ENCODE results near the gene TNRC18. TPM values are rescaled to one million over a fixed set of nuclear protein-coding genes. Genes with fewer than 3 reads are reported as not detected.
A peak's percentile ranks its signal among the peaks of the same experiment; 100 is the strongest.

Gene TNRC18
- total and polyA plus RNA-seq, 4 donors, result 2.3 to 37.1 (median 20.4) TPM

GRCh38 chr7:5470816-5471215 is 47.2 kb upstream of the TNRC18 start:
- H3K9ac ChIP-seq (ENCODE audit: low read depth in 1 of 2, low read length in 2 of 2), result no peak overlapping the region
- no peak for TF ChIP-seq RAD21 (IDR thresholded peaks at IDR 0.05)
- no peak for TF ChIP-seq ATF3 (IDR thresholded peaks at IDR 0.05)
- TF ChIP-seq FOXA1 (IDR thresholded peaks at IDR 0.05), result no peak
- TF ChIP-seq RXRA (IDR thresholded peaks at IDR 0.05), result peak; percentile 35 to 67
- no peak overlapping the region for H3K27ac ChIP-seq (ENCODE audit: low read depth in 1 of 2, low read length in 2 of 2)
- no peaks in the 10 kb centered on the region for H3K27me3 ChIP-seq (ENCODE audit: control insufficient read depth in 4 of 4, insufficient read depth in 4 of 4, low read length in 3 of 4)
- DNase-seq (ENCODE audit: low spot score), result no peak
- no peaks in the 10 kb centered on the region for H3K36me3 ChIP-seq (ENCODE audit: control insufficient read depth in 4 of 4, insufficient read depth in 3 of 4, low read depth in 1 of 4, low read length in 3 of 4)
- H3K4me1 ChIP-seq (ENCODE audit: control insufficient read depth in 4 of 4, insufficient read depth in 4 of 4, low read length in 3 of 4), result no peaks in the 10 kb centered on the region
- H3K9me3 ChIP-seq (ENCODE audit: control insufficient read depth in 4 of 4, low read length in 3 of 4), result peaks cover 0 to 4% (median 0%) of the 10 kb centered on the region in 4 donors
- 79% methylated on average over 22 of the region's 22 CpGs for WGBS
- H3K4me3 ChIP-seq (ENCODE audit: low read depth in 1 of 3, low read length in 3 of 3), result no peak overlapping the region

- 87% methylated on average over 15 of the region's 15 CpGs for WGBS
- Histone ChIP-seq H3K9me3 (ENCODE audit: control insufficient read depth in 4 of 4, low read length in 3 of 4) (peaks cover 0 to 4% (median 0%) of the 10 kb centered on the region in 4 donors), H3K4me3 (ENCODE audit: low read depth in 1 of 3, low read length in 3 of 3) (no peak overlapping the region), H3K27ac (ENCODE audit: low read depth in 1 of 2, low read length in 2 of 2) (no peak overlapping the region), H3K4me1 (ENCODE audit: control insufficient read depth in 4 of 4, insufficient read depth in 4 of 4, low read length in 3 of 4) (no peaks in the 10 kb centered on the region), H3K27me3 (ENCODE audit: control insufficient read depth in 4 of 4, insufficient read depth in 4 of 4, low read length in 3 of 4) (no peaks in the 10 kb centered on the region), H3K36me3 (ENCODE audit: control insufficient read depth in 4 of 4, insufficient read depth in 3 of 4, low read depth in 1 of 4, low read length in 3 of 4) (no peaks in the 10 kb centered on the region), H3K9ac (ENCODE audit: low read depth in 1 of 2, low read length in 2 of 2) (no peak overlapping the region)
- TF ChIP-seq MAX (IDR thresholded peaks at IDR 0.05), result no peak
- TF ChIP-seq RXRA (IDR thresholded peaks at IDR 0.05), result no peak
- TF ChIP-seq ATF3 (IDR thresholded peaks at IDR 0.05), result no peak
- no peak for TF ChIP-seq CTCF (IDR thresholded peaks at IDR 0.05; ENCODE audit: low read depth, low read length, missing input control)
- TF ChIP-seq ZBTB33 (IDR thresholded peaks at IDR 0.05), result no peak
- TF ChIP-seq FOXA1 (IDR thresholded peaks at IDR 0.05), result no peak
- TF ChIP-seq NR2F2 (IDR thresholded peaks at IDR 0.05), result no peak
- DNase-seq (ENCODE audit: low spot score), result no peak
Observed at GRCh38 chr7:5470167-5470532, 46.5 kb upstream of the TNRC18 start.

GRCh38 chr7:5469375-5470166 is 45.9 kb upstream of the TNRC18 start:
- no peak overlapping the region for H3K27ac ChIP-seq (ENCODE audit: low read depth in 1 of 2, low read length in 2 of 2)
- no peak overlapping the region for H3K9ac ChIP-seq (ENCODE audit: low read depth in 1 of 2, low read length in 2 of 2)
- no peak overlapping the region for H3K4me3 ChIP-seq (ENCODE audit: low read depth in 1 of 3, low read length in 3 of 3)
- no peaks in the 10 kb centered on the region for H3K27me3 ChIP-seq (ENCODE audit: control insufficient read depth in 4 of 4, insufficient read depth in 4 of 4, low read length in 3 of 4)
- peaks cover 0 to 4% (median 0%) of the 10 kb centered on the region in 4 donors for H3K9me3 ChIP-seq (ENCODE audit: control insufficient read depth in 4 of 4, low read length in 3 of 4)
- 91% methylated on average over 32 of the region's 32 CpGs for WGBS
- TF ChIP-seq RAD21 (IDR thresholded peaks at IDR 0.05), result no peak
- no peak for TF ChIP-seq NR2F2 (IDR thresholded peaks at IDR 0.05)
- TF ChIP-seq YY1 (IDR thresholded peaks at IDR 0.05), result no peak
- TF ChIP-seq RXRA (IDR thresholded peaks at IDR 0.05), result no peak
- TF ChIP-seq EGR1 (IDR thresholded peaks at IDR 0.05; ENCODE audit: low read depth in 2 of 2), result no peak
- TF ChIP-seq SP1 (IDR thresholded peaks at IDR 0.05), result no peak
- H3K36me3 ChIP-seq (ENCODE audit: control insufficient read depth in 4 of 4, insufficient read depth in 3 of 4, low read depth in 1 of 4, low read length in 3 of 4), result no peaks in the 10 kb centered on the region
- H3K4me1 ChIP-seq (ENCODE audit: control insufficient read depth in 4 of 4, insufficient read depth in 4 of 4, low read length in 3 of 4), result no peaks in the 10 kb centered on the region
- DNase-seq (ENCODE audit: low spot score), result no peak

Data from liver (tissue), 9 donors.